Heart left ventricle (tissue), 13 donors: ENCODE measurements around the gene KNDC1.

Experiments
- CTCF ChIP-seq, 12 donors: fragments of 200-600 bp; sonication (generic) in 4 of 12; IDR thresholded peaks; one replicate each; pipeline versions ENCODE4 v1.5.0 to v1.8.0; 2018 to 2022; ENCODE audit warnings: antibody characterized with exemption in 12 of 12, mild to moderate bottlenecking in 5 of 12
- POLR2A ChIP-seq, 2 donors: fragments of 450-650 bp; IDR thresholded peaks; one replicate each; pipeline ENCODE4 v1.6.1; 2017; ENCODE audit warnings: antibody characterized with exemption in 2 of 2, mild to moderate bottlenecking in 2 of 2, moderate library complexity in 2 of 2
- donor health status: ischemic (EF 13 %, LVEDD 7.1; RV severe dilation, severe dysfunction).
- donor health status: DM: no; HTN: yes; CAD: no.
- donor health status: DM: no; HTN: no; CAD: no.
- donor health status: ischemic (EF 25% LVEDD 6.9; RV normal size, moderate dysfunction).
- donor health status: ischemic (EF 25% LVEDD 5.7; RV mildly dilated, moderate dysfunction).
- donor health status: ischemic (EF 35%, LVEDD 5.7; RV mildly dilated, moderate dysfunction).
- donor health status: nonischemic (EF 11% LVEDD 7.7; RV severe dilation, severe dysfunction).
- donor health status: DM: yes; HTN: yes; CAD: no.
- donor health status: PGD.
- donor health status: ischemic (EF 29% LVEDD 5.4; RV normal size, mild dysfunction).
- donor health status: nonischemic (EF 23%, LVEDD 6.1; RV moderate dilation, normal function).

- no peak for TF ChIP-seq CTCF (IDR thresholded peaks at IDR 0.05)
- TF ChIP-seq POLR2A (IDR thresholded peaks at IDR 0.05) = no peak
Observed at GRCh38 chr10:133235265-133235855, 75.3 kb downstream of the KNDC1 start.
